GM21619 (cell line): Measurements from ENCODE around the gene MORC2.

Experiments
- ATAC-seq: cut with Tn5 transposase; IDR thresholded peaks from one replicate; pipeline ENCODE4 v1.9.1; 2021; ENCODE audit not compliant: unreplicated experiment

The MORC2 gene

GRCh38 chr22:30949934-30950660, 18.5 kb downstream of the MORC2 start:
- no peak for ATAC-seq

DNA sequence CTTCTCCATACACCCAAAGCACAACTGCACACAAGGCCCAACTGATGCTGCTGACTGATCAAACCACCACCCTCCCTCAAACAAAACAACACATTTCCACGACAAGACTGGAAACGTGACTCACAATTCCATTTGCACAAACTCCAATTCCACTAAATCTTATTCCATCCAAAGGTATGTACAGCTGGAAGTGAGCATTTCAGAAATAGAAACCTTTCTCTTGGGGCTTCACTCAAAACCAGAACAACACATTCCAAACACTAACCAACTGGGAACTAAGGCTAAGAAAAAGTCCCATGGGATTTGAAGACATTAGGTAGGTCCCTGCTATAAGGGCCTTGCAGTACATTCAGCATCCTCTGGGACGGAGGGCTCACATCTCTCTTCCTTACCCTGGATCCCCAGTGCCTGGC, 19.6 kb downstream of the MORC2 start:
- no peak for ATAC-seq

DNA sequence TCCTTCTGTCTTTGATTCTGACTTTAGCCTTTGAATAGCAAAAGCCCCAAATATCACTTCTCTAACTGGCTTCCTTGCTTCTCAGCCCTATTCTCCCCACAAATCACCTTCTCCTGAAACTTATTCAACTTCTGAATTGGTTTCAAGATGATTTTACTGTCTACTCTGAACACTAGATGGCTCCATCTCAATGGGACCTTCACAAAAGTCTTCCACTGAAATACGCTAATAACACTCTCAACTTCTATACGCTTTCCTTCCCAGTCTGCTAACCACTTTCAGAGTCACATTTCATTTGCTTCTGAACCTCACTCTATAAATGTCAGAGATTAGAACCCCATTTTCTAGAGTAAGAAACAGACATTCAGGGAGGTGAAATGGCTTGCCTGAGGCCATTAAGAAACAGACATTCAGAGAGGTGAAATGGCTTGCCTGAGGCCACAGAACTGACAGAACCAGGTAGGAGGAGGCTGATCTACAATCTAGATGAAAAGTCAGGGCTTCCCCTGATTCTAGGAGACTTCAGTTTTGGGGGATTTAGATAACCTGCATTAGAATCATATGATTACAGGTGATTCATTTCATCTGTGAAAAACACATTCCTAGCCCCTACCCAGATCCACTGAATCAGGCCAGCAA, 20.6 kb downstream of the MORC2 start:
- ATAC-seq, result no peak

DNA sequence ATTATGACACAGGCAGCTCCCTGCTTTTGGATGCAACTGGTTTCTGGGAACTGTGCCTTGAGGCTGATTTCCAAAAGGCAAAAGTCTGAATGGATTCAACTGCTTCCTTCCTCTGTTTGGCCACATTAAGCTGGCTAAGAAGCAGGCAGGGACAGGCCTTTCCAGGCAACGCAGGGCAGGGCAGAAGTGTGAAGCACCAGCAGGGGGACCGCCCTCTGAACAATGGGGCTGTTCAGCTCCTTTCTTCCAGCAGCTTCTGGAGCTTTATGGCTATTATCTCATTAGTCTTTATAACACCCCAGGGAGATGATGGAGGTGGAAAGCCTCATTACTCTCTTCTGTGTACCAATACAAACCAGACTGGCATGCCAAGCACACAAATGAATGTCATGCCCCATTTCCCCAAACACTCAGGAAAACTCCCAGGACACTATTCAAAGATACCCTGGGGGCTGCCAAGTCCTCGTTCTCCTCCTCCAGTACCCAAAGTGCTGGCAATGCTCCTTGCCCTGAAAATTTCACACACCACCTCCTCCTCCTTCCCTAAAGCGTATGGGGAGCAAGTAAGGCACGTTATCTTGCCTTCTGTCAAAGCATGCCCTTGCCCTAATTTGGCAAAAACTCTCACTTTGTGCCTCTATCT, 21.3 kb downstream of the MORC2 start:
- ATAC-seq, result no peak

DNA sequence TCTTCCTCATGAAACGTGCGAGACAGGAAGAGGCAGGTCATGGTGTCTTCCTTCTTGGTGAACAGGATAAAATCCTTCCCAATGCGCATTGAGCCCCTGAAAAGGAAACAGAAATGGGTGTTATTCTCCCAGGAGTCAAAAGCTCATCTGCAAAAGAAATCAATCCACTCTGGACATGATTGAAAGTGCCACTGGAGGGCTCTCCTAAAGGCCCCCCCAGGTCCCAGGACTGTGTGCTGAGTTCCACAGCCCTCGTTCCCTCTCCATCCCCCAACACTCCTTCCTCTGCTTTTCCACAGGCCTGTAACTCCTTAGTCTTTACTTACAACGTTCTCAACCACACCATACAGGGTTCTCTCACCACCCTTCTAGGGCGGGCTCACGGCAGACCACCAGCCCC, 22.2 kb downstream of the MORC2 start:
- no peak for ATAC-seq

- no peak for ATAC-seq
Observed at GRCh38 chr22:30945653-30946052, 22.9 kb downstream of the MORC2 start.

DNA sequence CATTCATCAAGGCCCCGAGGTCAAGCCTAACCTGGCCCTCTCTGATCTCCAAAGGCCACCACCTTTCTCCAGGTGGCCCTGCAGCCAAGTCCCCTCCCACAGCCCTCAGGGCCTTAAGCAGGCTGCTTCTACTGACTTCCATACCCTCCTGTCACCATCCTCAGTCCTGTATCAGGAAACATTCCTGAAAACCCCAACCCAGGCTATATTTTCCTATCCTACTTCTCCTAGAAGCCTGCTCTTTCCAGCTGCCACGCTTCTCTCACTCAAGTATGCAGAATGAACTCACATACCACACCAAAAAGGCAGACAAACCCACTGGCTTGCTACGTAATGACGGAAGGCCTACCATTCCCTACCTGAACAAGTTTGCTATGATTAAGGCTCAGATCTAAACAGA, 23.6 kb downstream of the MORC2 start:
- no peak for ATAC-seq

DNA sequence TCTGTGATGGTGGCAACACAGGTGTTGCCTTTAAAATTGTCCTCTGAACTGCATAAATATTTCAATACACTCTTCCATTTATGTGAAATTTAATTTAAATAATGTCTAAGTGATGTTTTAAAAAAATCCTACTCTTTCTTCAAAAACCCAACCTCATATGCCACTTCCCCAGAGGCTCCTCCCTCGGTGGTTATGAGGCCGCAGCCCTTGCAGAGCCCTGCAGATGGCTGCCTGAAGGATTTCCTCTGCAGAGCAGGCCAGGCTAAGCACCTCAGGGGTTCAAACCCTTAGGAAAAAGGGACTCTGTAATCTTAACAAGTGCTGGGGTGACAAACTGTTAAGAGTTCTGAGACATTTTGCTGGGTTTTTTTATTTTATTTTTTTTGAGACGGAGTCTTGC, 25.2 kb downstream of the MORC2 start:
- no peak for ATAC-seq

DNA sequence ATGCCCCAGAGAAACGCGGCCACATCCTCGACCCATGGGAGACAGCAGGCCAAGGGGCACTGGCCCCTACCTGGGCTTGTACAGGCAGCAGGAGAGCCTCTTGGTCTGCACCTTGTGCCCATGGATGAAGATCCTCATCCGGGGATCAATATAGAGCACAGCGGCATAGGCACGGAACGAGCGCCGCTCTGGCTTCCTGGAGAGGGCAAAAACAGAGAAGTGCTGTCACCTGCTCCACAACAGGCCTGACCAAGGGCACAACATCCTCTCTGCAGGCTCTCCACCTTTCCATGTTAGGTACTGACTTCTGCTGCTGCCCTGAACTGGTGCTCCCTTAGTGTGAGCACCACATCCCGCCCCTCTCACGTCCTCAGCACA, 27.2 kb downstream of the MORC2 start:
- ATAC-seq, result no peak

DNA sequence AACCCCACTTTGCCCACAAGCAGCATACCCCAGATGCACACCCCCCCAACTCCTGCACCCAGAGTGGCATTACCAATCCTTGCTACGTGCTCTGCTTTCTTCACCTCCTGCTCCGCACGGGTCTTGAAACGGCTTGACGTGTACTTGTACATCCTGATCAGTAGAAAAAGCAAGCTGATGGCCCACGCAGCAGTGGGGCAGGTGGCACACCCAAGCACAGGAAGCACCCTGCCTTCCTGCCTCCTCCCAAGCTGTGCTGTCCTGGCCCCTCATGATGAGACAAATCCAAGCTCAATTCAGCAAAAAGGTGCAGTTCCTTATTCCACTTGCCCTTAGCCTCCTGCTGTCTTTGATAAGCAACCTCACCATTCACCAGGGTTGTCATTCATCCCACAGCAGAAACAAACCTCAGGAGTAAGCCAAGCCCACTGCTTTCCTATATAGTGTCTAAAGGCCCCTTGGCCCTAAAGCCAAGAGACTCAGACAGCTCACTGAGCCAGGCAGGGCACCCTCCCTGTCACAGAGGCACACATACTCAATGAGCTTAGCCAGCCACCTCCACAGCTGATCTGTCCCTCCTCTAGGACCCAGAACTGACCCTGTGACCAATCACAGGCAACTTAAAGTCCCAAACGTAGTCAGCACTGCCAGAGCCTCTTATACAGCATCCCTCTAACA, 27.8 kb downstream of the MORC2 start:
- ATAC-seq, result no peak

- no peak for ATAC-seq
Observed at GRCh38 chr22:30934053-30934452, 34.5 kb downstream of the MORC2 start.

- ATAC-seq, result no peak
Observed at GRCh38 chr22:30933457-30933856, 35.1 kb downstream of the MORC2 start.

- no peak for ATAC-seq
Observed at GRCh38 chr22:30932661-30933060, 35.9 kb downstream of the MORC2 start.

DNA sequence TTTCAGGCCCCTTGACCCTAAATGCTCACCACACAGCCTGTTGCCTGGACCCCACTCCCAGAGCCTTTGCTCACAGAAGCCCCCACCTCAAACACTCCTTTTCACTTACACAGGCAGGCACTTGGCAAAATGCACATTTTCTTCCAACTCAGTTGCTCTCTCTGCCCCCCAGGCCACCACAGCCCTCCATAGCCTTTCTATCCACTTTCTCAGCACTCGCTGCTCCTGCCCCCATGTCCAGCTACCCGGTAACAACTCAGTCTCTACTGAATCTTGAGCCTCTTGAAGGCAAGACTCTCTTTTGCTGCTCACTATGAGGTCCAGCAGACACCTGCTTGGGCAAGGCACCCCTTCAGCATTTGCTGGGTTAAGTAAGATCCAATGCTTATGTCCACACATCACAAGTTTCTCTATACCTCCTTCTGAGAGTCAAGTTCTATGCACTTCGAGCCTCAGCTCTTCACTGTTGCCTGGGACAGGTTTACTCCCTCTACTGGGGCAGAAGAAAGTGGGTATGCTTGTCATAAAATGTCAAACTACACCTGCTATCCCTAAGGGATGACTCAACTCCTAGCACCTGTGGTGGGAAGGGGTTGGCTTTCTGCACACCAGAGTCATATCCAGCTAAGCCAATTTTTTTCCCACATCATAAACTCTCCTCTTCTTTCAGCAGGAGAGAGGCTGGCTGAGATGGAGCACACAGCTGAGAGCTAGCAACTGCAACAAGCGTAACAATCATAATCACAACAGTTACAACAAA, 36.9 kb downstream of the MORC2 start:
- ATAC-seq, result no peak

- no peak for ATAC-seq
Observed at GRCh38 chr22:30930228-30930627, 38.3 kb downstream of the MORC2 start.

DNA sequence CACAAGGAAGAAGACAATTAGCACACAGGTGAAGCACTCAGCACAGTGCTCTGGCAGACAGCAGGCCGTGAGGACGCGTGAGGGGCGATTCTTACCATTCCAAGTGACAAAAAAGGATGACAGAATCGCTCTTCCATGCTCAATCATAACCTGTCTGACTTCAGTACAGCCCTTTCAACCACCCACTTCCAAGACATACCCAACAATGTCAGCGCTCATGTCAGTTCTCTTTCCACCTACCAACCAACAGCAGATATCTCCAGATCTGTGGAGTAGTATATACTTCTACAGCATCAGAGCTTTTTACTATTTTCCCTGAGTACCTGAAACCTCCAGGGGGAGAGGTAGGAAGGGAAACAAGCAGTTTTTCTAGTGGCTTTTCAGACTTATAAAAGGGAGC, 40.2 kb downstream of the MORC2 start:
- ATAC-seq, result no peak

DNA sequence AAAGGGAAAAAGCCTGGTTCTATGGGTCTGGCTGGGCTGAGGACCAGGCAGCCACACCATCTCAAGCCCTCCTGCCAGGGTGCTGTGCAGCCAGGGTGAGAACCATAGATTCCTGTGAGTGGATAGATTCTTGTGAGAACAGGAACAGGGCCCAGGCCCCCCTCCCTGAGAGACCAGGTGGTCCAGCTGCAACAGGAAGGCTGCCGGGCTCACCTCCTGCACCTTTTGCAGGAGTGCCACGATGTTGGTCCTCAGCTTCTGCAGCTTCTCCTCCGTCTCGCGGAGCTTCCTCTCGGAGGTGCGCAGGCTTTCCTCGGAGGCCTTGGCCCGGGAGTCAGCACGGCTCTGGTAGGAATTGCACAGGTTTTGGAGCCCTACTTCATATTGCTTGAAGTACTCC, 40.8 kb downstream of the MORC2 start:
- no peak for ATAC-seq

- ATAC-seq, result no peak
Observed at GRCh38 chr22:30926706-30927105, 41.9 kb downstream of the MORC2 start.

DNA sequence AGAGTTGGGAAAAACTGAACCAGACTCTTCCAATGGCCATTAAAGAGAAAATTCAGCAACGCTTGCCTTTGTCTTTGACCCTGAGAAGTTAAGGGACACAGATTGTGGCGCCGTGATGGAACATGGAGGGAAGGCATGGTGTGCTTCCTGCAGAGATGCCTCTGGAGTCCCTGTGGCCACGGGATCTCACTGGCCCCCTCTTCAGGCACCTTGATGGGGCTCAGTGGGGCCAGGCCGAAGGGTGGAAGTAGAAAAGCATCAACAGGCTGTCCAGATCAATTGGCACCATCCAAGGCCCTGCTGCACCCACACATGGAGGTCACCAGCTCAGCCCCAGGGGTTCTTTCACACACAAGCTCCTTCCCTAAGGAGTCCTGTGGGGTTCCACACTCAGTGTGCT, 42.9 kb downstream of the MORC2 start:
- ATAC-seq, result no peak

- no peak for ATAC-seq
Observed at GRCh38 chr22:30923168-30923900, 45.2 kb downstream of the MORC2 start.
